WI38 (cell line): ENCODE data around the gene HCN1.

Experiments
- H3K4me3 ChIP-seq: 2 replicates; pipeline ENCODE4 v1.5.1; 2011; ENCODE audit warnings: low read depth, mild to moderate bottlenecking, control low read depth, low read length
- TF ChIP-seq, protein P1 (sequence below): IDR thresholded peaks from 2 replicates; pipeline ENCODE4 v1.5.1; 2012; ENCODE audit warnings: low read depth, mild to moderate bottlenecking, control low read depth, low read length

Gene HCN1

GRCh38 chr5:45284436-45284835 lies 411.7 kb downstream of the HCN1 start:
- TF ChIP-seq, protein P1, sequence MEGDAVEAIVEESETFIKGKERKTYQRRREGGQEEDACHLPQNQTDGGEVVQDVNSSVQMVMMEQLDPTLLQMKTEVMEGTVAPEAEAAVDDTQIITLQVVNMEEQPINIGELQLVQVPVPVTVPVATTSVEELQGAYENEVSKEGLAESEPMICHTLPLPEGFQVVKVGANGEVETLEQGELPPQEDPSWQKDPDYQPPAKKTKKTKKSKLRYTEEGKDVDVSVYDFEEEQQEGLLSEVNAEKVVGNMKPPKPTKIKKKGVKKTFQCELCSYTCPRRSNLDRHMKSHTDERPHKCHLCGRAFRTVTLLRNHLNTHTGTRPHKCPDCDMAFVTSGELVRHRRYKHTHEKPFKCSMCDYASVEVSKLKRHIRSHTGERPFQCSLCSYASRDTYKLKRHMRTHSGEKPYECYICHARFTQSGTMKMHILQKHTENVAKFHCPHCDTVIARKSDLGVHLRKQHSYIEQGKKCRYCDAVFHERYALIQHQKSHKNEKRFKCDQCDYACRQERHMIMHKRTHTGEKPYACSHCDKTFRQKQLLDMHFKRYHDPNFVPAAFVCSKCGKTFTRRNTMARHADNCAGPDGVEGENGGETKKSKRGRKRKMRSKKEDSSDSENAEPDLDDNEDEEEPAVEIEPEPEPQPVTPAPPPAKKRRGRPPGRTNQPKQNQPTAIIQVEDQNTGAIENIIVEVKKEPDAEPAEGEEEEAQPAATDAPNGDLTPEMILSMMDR, result no peak
- no peak overlapping the region for H3K4me3 ChIP-seq

DNA sequence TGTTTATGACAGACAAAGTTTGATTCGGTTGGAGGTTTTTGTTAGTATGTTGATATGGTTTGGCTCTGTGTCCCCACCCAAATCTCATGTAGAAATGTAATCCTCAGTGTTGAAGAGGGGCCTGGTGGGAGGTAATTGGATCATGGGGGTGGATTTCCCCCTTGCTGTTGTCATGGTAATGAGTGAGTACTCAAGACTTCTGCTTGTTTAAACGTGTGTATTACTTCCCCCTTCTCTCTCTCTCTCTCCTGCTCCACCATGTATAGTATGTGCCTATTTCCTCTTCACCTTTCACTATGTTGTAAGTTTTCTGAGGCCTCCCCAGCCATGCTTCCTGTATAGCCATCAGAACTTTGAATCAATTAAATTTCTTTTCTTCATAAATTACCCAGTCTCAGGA lies 415.1 kb downstream of the HCN1 start:
- TF ChIP-seq, protein P1, result no peak
- no peak overlapping the region for H3K4me3 ChIP-seq

DNA sequence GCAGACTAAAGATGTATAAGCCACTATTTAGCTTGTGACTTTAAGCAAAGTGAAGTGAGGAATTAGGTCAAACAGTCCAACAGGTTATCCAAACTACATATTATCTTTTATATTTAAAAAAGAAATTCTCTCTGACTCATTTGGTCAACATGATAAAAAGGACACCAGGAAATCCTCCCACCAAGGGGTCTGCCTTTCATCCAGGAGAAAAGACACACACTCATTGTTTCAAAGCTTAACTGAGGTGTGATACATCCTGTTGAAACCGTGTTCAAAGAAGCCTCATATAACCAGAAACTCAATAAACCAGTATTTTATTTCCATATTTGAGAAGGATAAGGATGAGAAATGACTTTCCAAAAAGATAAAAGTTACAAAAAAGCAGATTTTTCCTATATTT lies 417.1 kb downstream of the HCN1 start:
- TF ChIP-seq, protein P1, result no peak
- H3K4me3 ChIP-seq, result no peak overlapping the region

DNA sequence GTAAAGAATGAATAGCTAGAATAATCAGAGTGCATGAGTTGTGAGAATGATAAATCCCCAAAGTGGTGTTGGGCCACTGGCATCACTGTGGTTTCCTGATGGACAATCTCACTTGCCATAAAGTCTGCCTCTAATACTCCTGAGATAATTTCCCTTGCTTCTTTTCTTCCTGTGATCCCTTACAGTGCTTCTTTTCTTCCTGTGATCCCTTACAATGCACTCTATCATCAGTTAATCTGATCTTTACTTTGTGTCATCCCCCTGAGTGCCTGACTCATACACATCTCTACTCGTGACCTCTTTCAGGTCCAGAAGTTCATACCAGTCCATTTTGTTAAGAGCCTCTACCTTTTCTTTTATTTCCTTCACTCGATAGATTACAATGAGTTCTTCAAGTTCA lies 418.3 kb downstream of the HCN1 start:
- TF ChIP-seq, protein P1, result no peak
- no peak overlapping the region for H3K4me3 ChIP-seq

DNA sequence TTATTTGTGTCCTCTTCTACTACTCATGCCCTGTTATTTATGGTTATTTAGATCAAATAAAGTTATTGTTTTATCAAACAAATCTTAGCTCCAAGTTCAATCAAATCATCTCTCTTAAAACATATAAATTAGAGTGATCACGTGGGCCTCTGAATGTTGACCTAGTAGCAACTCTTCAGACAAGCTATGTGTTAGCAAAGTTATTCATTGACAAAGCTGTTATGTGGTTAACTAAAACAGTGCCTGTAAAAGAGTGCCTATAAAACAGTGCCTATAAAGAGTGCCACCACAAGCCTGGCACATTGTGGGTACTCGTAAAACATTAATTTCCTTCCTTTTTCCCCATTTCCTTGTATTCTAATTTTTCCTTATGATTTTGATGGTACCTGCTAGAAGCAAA lies 421.9 kb downstream of the HCN1 start:
- no peak overlapping the region for H3K4me3 ChIP-seq
- TF ChIP-seq, protein P1, result no peak

GRCh38 chr5:45271626-45272025 lies 424.6 kb downstream of the HCN1 start:
- H3K4me3 ChIP-seq, result no peak overlapping the region
- TF ChIP-seq, protein P1, result no peak

- no peak overlapping the region for H3K4me3 ChIP-seq
- TF ChIP-seq, protein P1, result no peak
Measured at GRCh38 chr5:45264447-45264846, 431.7 kb downstream of the HCN1 start.
